DOHH2 (cell line): Measurements from ENCODE around the gene TMOD4.
A peak's percentile ranks its signal among the peaks of the same experiment; 100 is the strongest.

Experiments used
- H3F3A ChIP-seq: fragments of 200-600 bp; sonication (generic), shearing (Covaris generic); 2 replicates; pipeline ENCODE4 v1.6.0; 2016; ENCODE audit warnings: antibody characterized with exemption, mild to moderate bottlenecking; ENCODE audit not compliant: control insufficient read depth, insufficient read depth
- H3K27ac ChIP-seq: fragments of 200-600 bp; sonication (generic); 2 replicates; pipeline ENCODE4 v1.5.1; 2014; ENCODE audit warnings: low read depth, mild to moderate bottlenecking, low read length, moderate library complexity
- H3K27me3 ChIP-seq: fragments of 200-600 bp; sonication (generic); 2 replicates; pipeline ENCODE4 v1.6.1; 2014; ENCODE audit warnings: mild to moderate bottlenecking, low read length, mixed read lengths; ENCODE audit not compliant: control insufficient read depth
- H3K36me3 ChIP-seq: fragments of 200-600 bp; sonication (generic); 2 replicates; pipeline ENCODE4 v1.6.1; 2014; ENCODE audit warnings: mild to moderate bottlenecking, low read length, moderate library complexity, mixed read lengths; ENCODE audit not compliant: control insufficient read depth
- H3K4me1 ChIP-seq: fragments of 200-600 bp; sonication (generic); 2 replicates; pipeline ENCODE4 v1.6.1; 2014; ENCODE audit warnings: mild to moderate bottlenecking, low read length, mixed read lengths; ENCODE audit not compliant: control insufficient read depth
- H3K4me2 ChIP-seq: fragments of 200-600 bp; sonication (generic); 2 replicates; pipeline ENCODE4 v1.6.0; 2014; ENCODE audit warnings: mild to moderate bottlenecking, low read length, moderate library complexity
- H3K4me3 ChIP-seq: fragments of 200-600 bp; sonication (generic); 2 replicates; pipeline ENCODE4 v1.5.1; 2014; ENCODE audit warnings: mild to moderate bottlenecking, low read length, mixed read lengths
- H3K79me2 ChIP-seq: fragments of 200-600 bp; sonication (generic); 2 replicates; pipeline ENCODE4 v1.6.1; 2014; ENCODE audit warnings: mild to moderate bottlenecking, low read length, mixed read lengths; ENCODE audit not compliant: control insufficient read depth
- H3K9me2 ChIP-seq: fragments of 200-600 bp; sonication (generic); replicated peaks from 2 replicates; pipeline ENCODE4 v1.6.1; 2014; ENCODE audit warnings: mild to moderate bottlenecking, low read length, mixed read lengths; ENCODE audit not compliant: control insufficient read depth
- H3K9me3 ChIP-seq: fragments of 200-600 bp; sonication (generic); 2 replicates; pipeline ENCODE4 v1.6.1; 2014; ENCODE audit warnings: antibody characterized with exemption, low read length, mixed read lengths; ENCODE audit not compliant: control insufficient read depth, insufficient read depth
- H4K20me1 ChIP-seq: fragments of 200-600 bp; sonication (generic); 2 replicates; pipeline ENCODE4 v1.6.0; 2014; ENCODE audit warnings: low read depth, mild to moderate bottlenecking, antibody characterized with exemption, low read length, moderate library complexity; ENCODE audit not compliant: control insufficient read depth, insufficient read depth
- EZH2phosphoT487 ChIP-seq: fragments of 200-600 bp; sonication (generic); IDR thresholded peaks from 2 replicates; pipeline ENCODE4 v1.6.1; 2017; ENCODE audit warnings: borderline replicate concordance, mild to moderate bottlenecking, antibody characterized with exemption, low read length, moderate library complexity, mixed read lengths
- TF ChIP-seq, protein P1 (sequence below): fragments of 200-600 bp; sonication (generic); IDR thresholded peaks from one replicate; pipeline ENCODE4 v1.5.1; 2014; ENCODE audit warnings: antibody characterized with exemption, mild to moderate bottlenecking, low read depth, low read length; ENCODE audit not compliant: poor library complexity, severe bottlenecking

Gene TMOD4

GRCh38 chr1:151146412-151147131, 29.2 kb downstream of the TMOD4 start, which contains the start of gene SEMA6C:
Gene SEMA6C (minus strand): TSS chr1:151146631. CDS start chr1:151142621, 4,010 bp downstream.
- no peaks in the 10 kb centered on the region for H3K9me3 ChIP-seq
- peaks cover 57% of the 10 kb centered on the region for H3K4me1 ChIP-seq
- TF ChIP-seq, protein P1, sequence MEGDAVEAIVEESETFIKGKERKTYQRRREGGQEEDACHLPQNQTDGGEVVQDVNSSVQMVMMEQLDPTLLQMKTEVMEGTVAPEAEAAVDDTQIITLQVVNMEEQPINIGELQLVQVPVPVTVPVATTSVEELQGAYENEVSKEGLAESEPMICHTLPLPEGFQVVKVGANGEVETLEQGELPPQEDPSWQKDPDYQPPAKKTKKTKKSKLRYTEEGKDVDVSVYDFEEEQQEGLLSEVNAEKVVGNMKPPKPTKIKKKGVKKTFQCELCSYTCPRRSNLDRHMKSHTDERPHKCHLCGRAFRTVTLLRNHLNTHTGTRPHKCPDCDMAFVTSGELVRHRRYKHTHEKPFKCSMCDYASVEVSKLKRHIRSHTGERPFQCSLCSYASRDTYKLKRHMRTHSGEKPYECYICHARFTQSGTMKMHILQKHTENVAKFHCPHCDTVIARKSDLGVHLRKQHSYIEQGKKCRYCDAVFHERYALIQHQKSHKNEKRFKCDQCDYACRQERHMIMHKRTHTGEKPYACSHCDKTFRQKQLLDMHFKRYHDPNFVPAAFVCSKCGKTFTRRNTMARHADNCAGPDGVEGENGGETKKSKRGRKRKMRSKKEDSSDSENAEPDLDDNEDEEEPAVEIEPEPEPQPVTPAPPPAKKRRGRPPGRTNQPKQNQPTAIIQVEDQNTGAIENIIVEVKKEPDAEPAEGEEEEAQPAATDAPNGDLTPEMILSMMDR, result no peak
- no peak within 1 kb of the TSS for H3K27ac ChIP-seq
- no peaks in the 10 kb centered on the region for H4K20me1 ChIP-seq
- peak within 1 kb of the TSS; percentile 91 for H3K4me2 ChIP-seq
- H3K27me3 ChIP-seq, result no peaks in the 10 kb centered on the region
- peak within 1 kb of the TSS; percentile 73 for H3K4me3 ChIP-seq
- H3F3A ChIP-seq, result 0 out of 2 replicates have a peak, but pooled peaks cover 2% of the 10 kb centered on the region
- H3K36me3 ChIP-seq, result no peaks in the 10 kb centered on the region
- H3K9me2 ChIP-seq, result no peaks in the 10 kb centered on the region
- no peaks in the 10 kb centered on the region for H3K79me2 ChIP-seq

DNA sequence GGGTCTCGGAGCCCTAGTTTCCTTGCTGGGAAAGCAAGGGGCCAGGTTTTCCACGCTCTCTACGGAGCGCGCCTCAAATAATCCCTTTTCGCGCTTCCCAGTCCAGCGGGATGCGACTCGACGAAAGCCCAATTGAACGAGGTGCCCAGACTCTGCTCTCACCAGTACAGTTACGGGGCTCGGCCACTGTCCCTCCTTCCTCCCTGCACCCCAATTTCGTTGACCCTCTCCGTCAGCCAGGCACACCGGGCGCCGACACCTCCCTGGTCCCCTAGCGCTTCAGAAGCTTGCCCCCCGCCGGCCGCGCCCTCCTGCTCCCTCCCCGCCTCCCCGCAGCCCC, 29.7 kb downstream of the TMOD4 start:
- peak overlapping the region; percentile 91 for H3K4me2 ChIP-seq
- no peak for TF ChIP-seq EZH2phosphoT487
- TF ChIP-seq, protein P1, result no peak
- H3F3A ChIP-seq, result 0 out of 2 replicates have a peak, but pooled peaks cover 2% of the 10 kb centered on the region
- no peaks in the 10 kb centered on the region for H3K9me2 ChIP-seq
- H3K9me3 ChIP-seq, result no peaks in the 10 kb centered on the region
- H3K27me3 ChIP-seq, result no peaks in the 10 kb centered on the region
- no peaks in the 10 kb centered on the region for H3K79me2 ChIP-seq
- H4K20me1 ChIP-seq, result no peaks in the 10 kb centered on the region
- peak overlapping the region; percentile 73 for H3K4me3 ChIP-seq
- peaks cover 57% of the 10 kb centered on the region for H3K4me1 ChIP-seq
- H3K27ac ChIP-seq, result no peak overlapping the region
- H3K36me3 ChIP-seq, result no peaks in the 10 kb centered on the region

DNA sequence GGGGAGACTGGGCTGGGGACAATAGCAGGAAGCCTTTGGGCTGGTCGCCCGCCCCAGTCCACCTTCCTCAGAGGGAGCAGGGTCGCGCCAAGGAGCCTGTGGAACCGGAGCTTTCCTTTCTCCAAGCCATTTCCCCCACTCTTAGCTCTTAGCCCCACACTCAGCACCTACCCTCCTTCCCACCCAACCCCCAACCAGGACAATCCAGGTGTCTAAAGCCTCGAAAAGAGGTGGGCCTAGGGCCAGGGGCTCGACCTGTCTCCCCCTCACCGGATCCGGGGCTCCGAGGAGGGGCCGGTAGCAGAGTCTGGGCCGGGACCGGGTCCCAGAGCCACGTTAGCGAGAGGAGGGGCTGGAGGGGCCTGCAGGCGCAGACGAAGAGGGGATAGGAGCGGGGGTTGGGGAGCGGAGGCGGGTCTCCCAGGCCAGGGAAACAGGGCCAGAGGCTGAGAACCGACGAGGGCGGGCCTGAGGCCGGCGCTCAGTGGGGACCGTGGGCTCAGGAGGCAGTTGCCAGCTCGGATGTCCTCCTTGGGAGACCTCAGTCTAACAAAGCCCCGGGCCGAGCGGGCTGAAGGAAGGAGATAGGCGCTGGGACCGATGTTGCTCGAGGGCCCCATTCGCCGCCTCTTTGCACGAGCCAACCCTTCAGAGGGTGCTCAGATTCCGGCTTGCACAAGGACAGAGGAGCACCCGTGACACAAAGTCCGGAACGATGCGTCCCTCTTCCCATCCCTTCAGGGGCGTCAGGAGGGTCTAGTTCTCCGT, 30.3 kb downstream of the TMOD4 start:
- H3K4me3 ChIP-seq, result peak overlapping the region; percentile 73
- no peaks in the 10 kb centered on the region for H3K36me3 ChIP-seq
- TF ChIP-seq, protein P1, result no peak
- TF ChIP-seq EZH2phosphoT487, result no peak
- no peaks in the 10 kb centered on the region for H3K27me3 ChIP-seq
- H4K20me1 ChIP-seq, result no peaks in the 10 kb centered on the region
- peaks cover 57% of the 10 kb centered on the region for H3K4me1 ChIP-seq
- peak overlapping the region; percentile 91 for H3K4me2 ChIP-seq
- no peak overlapping the region for H3K27ac ChIP-seq
- H3K9me2 ChIP-seq, result no peaks in the 10 kb centered on the region
- no peaks in the 10 kb centered on the region for H3K79me2 ChIP-seq
- H3K9me3 ChIP-seq, result no peaks in the 10 kb centered on the region
- H3F3A ChIP-seq, result 0 out of 2 replicates have a peak, but pooled peaks cover 2% of the 10 kb centered on the region
